B cell (primary cell): Measurements from ENCODE around the gene IL17RE.

ENCODE experiments used
- CTCF ChIP-seq: fragments of 200-600 bp; IDR thresholded peaks from one replicate; pipeline ENCODE4 v1.8.0; 2022; ENCODE audit warnings: antibody characterized with exemption, mild to moderate bottlenecking
- EZH2 ChIP-seq: IDR thresholded peaks from 2 replicates; pipeline ENCODE4 v1.6.1; 2012; ENCODE audit warnings: borderline replicate concordance, low read depth, mild to moderate bottlenecking, moderate library complexity, low read length; ENCODE audit not compliant: insufficient read depth, poor library complexity, severe bottlenecking

- TF ChIP-seq CTCF (no peak), EZH2 (no peak)
Observed at GRCh38 chr3:9909221-9910013, 6.8 kb downstream of the IL17RE start.
